ENCODE measurements around the gene SYNE2. TPM values are rescaled to one million over a fixed set of nuclear protein-coding genes. Genes with fewer than 3 reads are reported as not detected.

The SYNE2 gene
- total and polyA plus RNA-seq, 2 donors from 2014 or later = 65.9 to 461 TPM

DNA sequence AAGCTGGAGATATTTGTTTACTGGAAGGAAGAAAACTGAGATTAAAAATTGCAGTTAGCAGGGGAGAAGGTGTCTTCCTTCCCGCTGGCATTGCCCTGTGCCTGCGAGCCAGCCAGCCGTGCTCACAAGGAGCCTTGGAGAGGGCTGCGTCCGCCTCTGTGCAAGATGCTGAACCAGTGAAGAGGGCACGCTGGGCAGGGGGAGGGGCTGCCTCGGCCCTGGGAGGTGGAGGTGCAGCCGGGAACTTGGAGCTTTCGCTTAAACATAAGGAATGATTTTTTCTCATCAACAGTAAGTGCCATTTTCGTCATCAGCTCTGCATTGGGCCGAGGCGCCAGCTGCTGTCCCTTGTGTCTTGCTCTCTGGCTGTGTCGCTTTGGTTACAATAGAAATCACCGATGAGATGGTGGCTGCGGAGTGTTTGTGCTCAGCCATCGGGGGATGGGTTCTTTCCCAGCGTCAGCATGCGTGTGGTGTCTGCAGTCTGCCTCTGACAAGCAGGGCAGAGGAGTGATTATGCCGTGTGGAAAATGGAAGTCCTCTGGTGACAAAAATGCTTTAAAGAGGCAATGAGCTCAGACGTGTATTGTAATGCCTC lies 344.1 kb downstream of the SYNE2 start:
- TF ChIP-seq, protein P1, sequence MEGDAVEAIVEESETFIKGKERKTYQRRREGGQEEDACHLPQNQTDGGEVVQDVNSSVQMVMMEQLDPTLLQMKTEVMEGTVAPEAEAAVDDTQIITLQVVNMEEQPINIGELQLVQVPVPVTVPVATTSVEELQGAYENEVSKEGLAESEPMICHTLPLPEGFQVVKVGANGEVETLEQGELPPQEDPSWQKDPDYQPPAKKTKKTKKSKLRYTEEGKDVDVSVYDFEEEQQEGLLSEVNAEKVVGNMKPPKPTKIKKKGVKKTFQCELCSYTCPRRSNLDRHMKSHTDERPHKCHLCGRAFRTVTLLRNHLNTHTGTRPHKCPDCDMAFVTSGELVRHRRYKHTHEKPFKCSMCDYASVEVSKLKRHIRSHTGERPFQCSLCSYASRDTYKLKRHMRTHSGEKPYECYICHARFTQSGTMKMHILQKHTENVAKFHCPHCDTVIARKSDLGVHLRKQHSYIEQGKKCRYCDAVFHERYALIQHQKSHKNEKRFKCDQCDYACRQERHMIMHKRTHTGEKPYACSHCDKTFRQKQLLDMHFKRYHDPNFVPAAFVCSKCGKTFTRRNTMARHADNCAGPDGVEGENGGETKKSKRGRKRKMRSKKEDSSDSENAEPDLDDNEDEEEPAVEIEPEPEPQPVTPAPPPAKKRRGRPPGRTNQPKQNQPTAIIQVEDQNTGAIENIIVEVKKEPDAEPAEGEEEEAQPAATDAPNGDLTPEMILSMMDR (IDR thresholded peaks at IDR 0.05; ENCODE audit: borderline replicate concordance, extremely low read depth, insufficient read depth) = no peak
- Histone ChIP-seq H3K9me3 (ENCODE audit: control insufficient read depth in 2 of 3, insufficient read depth in 1 of 3, low read length in 3 of 3) (no peaks in the 10 kb centered on the region), H3K4me1 (ENCODE audit: control insufficient read depth in 2 of 3, insufficient read depth in 2 of 3, low read depth in 1 of 3, low read length in 3 of 3) (peaks cover 4 to 24% (median 21%) of the 10 kb centered on the region in 3 donors)

DNA sequence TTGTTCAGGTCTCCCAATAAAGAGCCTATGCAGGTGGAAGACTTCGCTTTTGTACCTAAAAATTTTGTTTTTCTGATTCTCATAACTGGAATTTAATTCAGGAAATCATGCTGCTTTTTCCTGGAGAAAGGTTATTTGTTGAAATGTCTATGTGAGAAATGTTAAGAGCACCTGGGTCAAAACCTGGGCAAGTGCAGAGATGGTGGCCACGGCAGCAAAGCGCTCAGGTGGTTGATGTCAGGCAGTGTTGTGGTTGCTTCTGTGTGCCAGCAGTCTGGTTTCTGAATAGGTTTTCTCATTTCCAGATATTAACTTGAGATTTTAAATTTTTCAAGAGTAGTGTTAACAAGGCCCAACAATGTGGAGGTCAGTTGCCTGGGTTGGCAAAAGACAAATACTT lies 345.2 kb downstream of the SYNE2 start:
- FAIRE-seq (no peak), DNase-seq (no peak)
- Histone ChIP-seq H3K27ac (ENCODE audit: low read depth in 2 of 2, low read length in 2 of 2) (no peak overlapping the region), H3K9me3 (ENCODE audit: control insufficient read depth in 2 of 3, insufficient read depth in 1 of 3, low read length in 3 of 3) (no peaks in the 10 kb centered on the region), H3K9ac (ENCODE audit: low read length in 3 of 3) (no peak overlapping the region), H3K27me3 (ENCODE audit: control insufficient read depth, insufficient read depth, low read length) (no peaks in the 10 kb centered on the region), H3K36me3 (ENCODE audit: control insufficient read depth in 2 of 3, insufficient read depth in 3 of 3, low read length in 3 of 3) (peaks cover 0 to 6% (median under 1%) of the 10 kb centered on the region in 3 donors), H3K4me1 (ENCODE audit: control insufficient read depth in 2 of 3, insufficient read depth in 2 of 3, low read depth in 1 of 3, low read length in 3 of 3) (peaks cover 4 to 24% (median 24%) of the 10 kb centered on the region in 3 donors), H3K4me3 (ENCODE audit: low read length in 3 of 3) (no peak overlapping the region)
- intact Hi-C loops (cut with DNase I) = no loop called here
- TF ChIP-seq, protein P1 (IDR thresholded peaks at IDR 0.05; ENCODE audit: borderline replicate concordance, extremely low read depth, insufficient read depth) = no peak

More for the DNA sequence above, 344.1 kb downstream of the SYNE2 start:
- FAIRE-seq = no peak
- Histone ChIP-seq H3K27ac (ENCODE audit: low read depth in 2 of 2, low read length in 2 of 2) (peak overlapping the region in 1 of 2 donors; percentile 54), H3K4me3 (ENCODE audit: low read length in 3 of 3) (peak overlapping the region; percentile 38 to 59 (median 53)), H3K36me3 (ENCODE audit: control insufficient read depth in 2 of 3, insufficient read depth in 3 of 3, low read length in 3 of 3) (peaks cover 0 to 8% (median 2%) of the 10 kb centered on the region in 3 donors), H3K27me3 (ENCODE audit: control insufficient read depth, insufficient read depth, low read length) (no peaks in the 10 kb centered on the region), H3K9ac (ENCODE audit: low read length in 3 of 3) (peak overlapping the region in 2 of 3 donors; percentile 26 to 34)
- peak in 4 of 5 donors; percentile 77 to 84 (median 80) for DNase-seq
- intact Hi-C loops (cut with DNase I) = no loop called here

- FAIRE-seq (no peak), DNase-seq (no peak)
- Histone ChIP-seq H3K4me3 (ENCODE audit: low read length in 3 of 3) (no peak overlapping the region), H3K9me3 (ENCODE audit: control insufficient read depth in 2 of 3, insufficient read depth in 1 of 3, low read length in 3 of 3) (no peaks in the 10 kb centered on the region), H3K4me1 (ENCODE audit: control insufficient read depth in 2 of 3, insufficient read depth in 2 of 3, low read depth in 1 of 3, low read length in 3 of 3) (peaks cover 4 to 24% (median 24%) of the 10 kb centered on the region in 3 donors), H3K27ac (ENCODE audit: low read depth in 2 of 2, low read length in 2 of 2) (no peak overlapping the region), H3K9ac (ENCODE audit: low read length in 3 of 3) (no peak overlapping the region), H3K36me3 (ENCODE audit: control insufficient read depth in 2 of 3, insufficient read depth in 3 of 3, low read length in 3 of 3) (peaks cover 0 to 10% (median 2%) of the 10 kb centered on the region in 3 donors), H3K27me3 (ENCODE audit: control insufficient read depth, insufficient read depth, low read length) (no peaks in the 10 kb centered on the region)
- intact Hi-C loops (cut with DNase I) = no loop called here
- TF ChIP-seq, protein P1 (IDR thresholded peaks at IDR 0.05; ENCODE audit: borderline replicate concordance, extremely low read depth, insufficient read depth) = no peak
Measured at GRCh38 chr14:64198486-64198885, 345.7 kb downstream of the SYNE2 start.

Data from kidney (tissue), 14 donors.